ENCODE measurements around the gene AXDND1. TPM values are rescaled to one million over a fixed set of nuclear protein-coding genes. Genes with fewer than 3 reads are reported as not detected.

Gene AXDND1
- total RNA-seq, 1 experiment from 2014 or later = 0.53 TPM

DNA sequence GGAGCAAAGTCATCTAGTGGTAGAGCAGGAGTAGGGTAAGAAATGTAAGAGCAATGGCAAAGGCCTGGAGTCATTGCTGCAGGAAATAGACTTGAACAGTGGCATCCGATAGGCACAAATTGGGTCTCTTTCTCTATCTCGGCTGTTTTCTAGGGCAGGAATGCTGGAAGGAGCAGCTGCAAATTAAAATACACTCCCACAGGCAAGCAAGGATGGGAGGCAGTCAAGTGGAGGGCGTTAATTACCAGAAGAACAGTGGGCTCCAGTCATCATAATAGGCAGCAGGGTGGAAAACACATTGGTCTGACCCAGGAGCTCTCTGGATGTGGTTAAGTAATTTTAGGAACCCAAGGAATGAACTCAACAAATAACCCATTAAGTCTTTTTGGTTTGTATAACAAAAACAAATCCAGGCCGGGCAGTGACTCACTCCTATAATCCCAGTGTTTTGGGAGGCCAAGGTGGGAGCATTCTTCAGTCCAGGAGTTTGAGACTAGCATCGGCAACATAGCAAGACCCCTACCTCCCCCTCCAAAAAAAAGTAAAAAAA is 218.1 kb downstream of the AXDND1 start:
- H3K4me3 ChIP-seq = no peak overlapping the region
- H3K36me3 ChIP-seq = no peaks in the 10 kb centered on the region
- DNase-seq (ENCODE audit: low read depth in 1 of 2, low spot score in 2 of 2) = no peak
- H3K27me3 ChIP-seq (replicated peaks) = peaks cover 38% of the 10 kb centered on the region
- no peak overlapping the region for H3K27ac ChIP-seq
- H3K9me3 ChIP-seq (replicated peaks) = no peaks in the 10 kb centered on the region
- H3K4me1 ChIP-seq (replicated peaks) = no peaks in the 10 kb centered on the region

DNA sequence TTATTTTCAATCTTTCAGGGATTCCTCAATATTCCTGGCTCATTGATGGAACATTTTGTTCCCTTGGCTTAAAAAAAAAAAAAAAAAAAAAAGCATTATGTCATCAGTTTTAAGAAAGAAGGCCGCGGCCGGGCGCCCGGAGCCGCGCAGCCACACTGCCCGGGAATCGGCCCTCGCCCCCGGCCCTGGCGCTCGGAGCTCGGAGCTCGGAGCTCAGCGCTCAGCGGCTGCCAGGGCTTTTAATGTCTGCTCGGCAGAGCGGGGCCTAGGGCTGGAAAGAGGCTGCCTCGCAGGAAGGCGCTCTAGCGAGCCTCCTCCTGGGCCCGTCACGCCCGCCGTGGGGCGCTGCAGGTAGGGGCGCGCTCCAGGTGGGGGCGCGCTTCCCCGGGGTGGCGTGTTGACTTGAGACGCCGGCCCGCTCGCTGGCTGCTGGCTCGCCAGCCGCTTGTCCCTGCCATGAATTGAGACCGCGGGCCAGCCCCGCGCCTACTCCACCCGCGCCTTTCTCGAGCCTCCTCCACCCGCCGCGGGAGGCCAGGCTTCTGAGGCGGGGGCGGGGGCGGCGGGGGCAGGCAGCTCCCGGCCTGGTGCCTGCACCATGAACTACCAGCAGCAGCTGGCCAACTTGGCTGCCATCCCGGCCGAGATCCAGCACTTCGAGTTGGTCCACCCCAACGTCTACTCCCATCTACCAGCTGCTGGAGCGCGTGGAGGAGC is 220.5 kb downstream of the AXDND1 start:
- no peaks in the 10 kb centered on the region for H3K9me3 ChIP-seq (replicated peaks)
- no peak for DNase-seq (ENCODE audit: low read depth in 1 of 2, low spot score in 2 of 2)
- H3K27ac ChIP-seq = no peak overlapping the region
- no peak overlapping the region for H3K4me3 ChIP-seq
- H3K4me1 ChIP-seq (replicated peaks) = no peaks in the 10 kb centered on the region
- no peaks in the 10 kb centered on the region for H3K36me3 ChIP-seq
- peaks cover 35% of the 10 kb centered on the region for H3K27me3 ChIP-seq (replicated peaks)

DNA sequence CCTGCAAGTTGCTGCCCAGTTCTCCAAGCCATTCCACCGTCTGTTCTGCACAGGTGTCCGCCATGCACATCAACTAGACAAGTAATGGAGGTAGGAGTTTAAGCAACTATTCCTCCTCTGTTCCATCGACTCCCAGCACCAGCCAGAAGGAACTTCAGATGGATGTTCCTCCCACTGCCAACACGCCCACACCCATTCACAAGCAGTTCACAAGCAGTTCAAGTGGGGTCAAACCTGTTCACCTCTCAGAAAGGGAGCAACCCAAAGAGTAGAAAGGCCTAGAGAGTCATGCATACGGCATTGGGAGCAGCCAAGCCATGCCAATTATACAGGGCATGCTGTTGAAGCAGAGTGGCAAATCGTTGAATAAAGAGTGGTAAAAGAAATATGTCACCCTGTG is 221.6 kb downstream of the AXDND1 start:
- H3K4me3 ChIP-seq = no peak overlapping the region
- H3K4me1 ChIP-seq (replicated peaks) = no peaks in the 10 kb centered on the region
- peaks cover 44% of the 10 kb centered on the region for H3K27me3 ChIP-seq (replicated peaks)
- no peak overlapping the region for H3K27ac ChIP-seq
- no peak for DNase-seq (ENCODE audit: low read depth in 1 of 2, low spot score in 2 of 2)
- H3K36me3 ChIP-seq = no peaks in the 10 kb centered on the region
- no peaks in the 10 kb centered on the region for H3K9me3 ChIP-seq (replicated peaks)

DNA sequence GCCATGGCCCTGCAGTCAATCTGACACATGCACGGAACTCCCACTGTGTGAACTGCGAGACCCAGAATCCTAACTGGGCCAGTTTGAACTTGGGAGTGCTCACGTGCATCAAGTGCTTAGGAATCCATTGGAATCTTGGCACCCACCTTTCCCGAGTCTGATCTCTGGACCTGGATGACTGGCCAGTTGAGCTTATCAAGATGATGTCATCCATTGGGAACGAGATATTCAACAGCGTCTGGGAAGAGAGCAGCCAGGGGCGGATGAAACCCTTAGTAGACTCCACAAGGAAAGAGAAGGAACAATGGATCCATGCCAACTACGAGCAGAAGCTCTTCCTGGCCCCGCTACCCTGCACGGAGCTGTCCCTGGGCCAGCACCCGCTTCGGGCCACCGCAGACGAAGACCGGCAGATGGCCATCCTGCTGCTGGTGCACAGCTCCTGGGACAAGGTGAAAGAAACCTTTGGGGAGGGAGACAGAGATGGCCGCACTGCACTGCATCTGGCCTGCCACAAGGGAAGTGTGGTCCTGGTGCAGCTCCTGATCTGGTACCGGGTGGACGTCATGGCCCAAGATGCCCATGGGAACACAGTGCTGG is 222.8 kb downstream of the AXDND1 start:
- Histone ChIP-seq H3K36me3 (no peaks in the 10 kb centered on the region), H3K4me1 (replicated peaks) (no peaks in the 10 kb centered on the region), H3K9me3 (replicated peaks) (no peaks in the 10 kb centered on the region), H3K27ac (no peak overlapping the region), H3K27me3 (replicated peaks) (peaks cover 50% of the 10 kb centered on the region), H3K4me3 (no peak overlapping the region)
- no peak for DNase-seq (ENCODE audit: low read depth in 1 of 2, low spot score in 2 of 2)

DNA sequence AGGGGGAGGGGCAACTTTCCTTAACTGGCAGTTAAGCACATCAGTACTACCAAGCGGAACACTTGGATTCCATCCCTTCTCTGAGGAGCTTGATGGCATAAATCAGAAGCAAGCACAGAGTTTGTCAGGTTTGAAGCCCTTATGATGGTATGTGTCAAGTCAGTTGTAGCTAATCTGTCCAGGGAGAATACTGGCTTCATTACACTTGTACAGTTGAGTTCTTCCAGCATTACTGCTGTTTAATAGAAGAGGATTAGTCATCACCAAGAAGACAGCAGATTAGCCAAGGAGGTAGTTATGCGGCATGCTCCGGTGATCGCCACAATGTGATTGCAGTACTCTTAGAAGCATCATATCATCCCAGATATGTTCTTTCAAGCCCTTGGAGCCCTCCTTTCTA is 223.7 kb downstream of the AXDND1 start:
- DNase-seq (ENCODE audit: low read depth in 1 of 2, low spot score in 2 of 2) = no peak
- no peak overlapping the region for H3K4me3 ChIP-seq

DNA sequence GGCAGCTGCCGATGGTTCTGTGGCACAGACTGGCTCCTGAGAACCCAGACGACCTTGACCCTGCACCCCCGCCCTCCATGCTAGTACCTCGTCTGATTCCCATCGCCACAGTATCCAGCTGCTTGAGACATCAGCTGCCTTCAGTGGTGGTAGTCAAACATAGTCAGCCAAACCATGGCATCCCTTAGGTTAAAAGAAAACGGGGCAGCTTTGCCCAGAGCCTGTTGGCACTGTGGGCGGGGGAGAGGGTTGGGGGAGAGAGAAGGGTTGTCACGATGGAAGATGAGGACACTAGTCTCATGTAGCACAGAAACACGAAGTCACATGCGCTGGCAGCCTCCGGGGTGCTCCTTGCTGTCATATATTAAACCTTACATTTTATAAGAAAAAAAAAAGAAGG is 224.9 kb downstream of the AXDND1 start:
- no peak overlapping the region for H3K27ac ChIP-seq
- no peaks in the 10 kb centered on the region for H3K4me1 ChIP-seq (replicated peaks)
- H3K36me3 ChIP-seq = no peaks in the 10 kb centered on the region
- no peak overlapping the region for H3K4me3 ChIP-seq
- no peaks in the 10 kb centered on the region for H3K9me3 ChIP-seq (replicated peaks)
- no peak for DNase-seq (ENCODE audit: low read depth in 1 of 2, low spot score in 2 of 2)
- peaks cover 44% of the 10 kb centered on the region for H3K27me3 ChIP-seq (replicated peaks)

More for the DNA sequence above, 223.7 kb downstream of the AXDND1 start:
- Histone ChIP-seq H3K27me3 (replicated peaks) (peaks cover 51% of the 10 kb centered on the region), H3K4me1 (replicated peaks) (no peaks in the 10 kb centered on the region), H3K27ac (no peak overlapping the region), H3K36me3 (no peaks in the 10 kb centered on the region), H3K9me3 (replicated peaks) (no peaks in the 10 kb centered on the region)

DNA sequence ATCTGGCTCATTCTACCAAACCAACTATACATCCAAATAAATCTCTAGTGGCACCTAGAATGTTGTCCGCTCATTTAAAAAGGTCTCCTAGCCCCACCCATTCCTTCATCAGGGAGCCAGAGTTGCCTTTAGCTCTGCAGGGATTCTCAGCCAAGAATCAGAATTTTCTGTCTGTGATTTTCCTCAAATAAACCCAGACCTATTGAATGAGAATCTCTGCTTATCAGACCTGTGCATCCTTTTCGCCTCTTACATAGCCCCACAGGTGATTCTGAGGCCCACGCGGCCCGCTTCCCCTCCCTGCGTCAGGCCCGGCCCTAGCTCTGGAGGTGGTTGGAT is 225.5 kb downstream of the AXDND1 start:
- Histone ChIP-seq H3K27ac (no peak overlapping the region), H3K4me3 (no peak overlapping the region), H3K4me1 (replicated peaks) (no peaks in the 10 kb centered on the region), H3K27me3 (replicated peaks) (peaks cover 39% of the 10 kb centered on the region), H3K36me3 (no peaks in the 10 kb centered on the region), H3K9me3 (replicated peaks) (no peaks in the 10 kb centered on the region)
- DNase-seq (ENCODE audit: low read depth in 1 of 2, low spot score in 2 of 2) = no peak

DNA sequence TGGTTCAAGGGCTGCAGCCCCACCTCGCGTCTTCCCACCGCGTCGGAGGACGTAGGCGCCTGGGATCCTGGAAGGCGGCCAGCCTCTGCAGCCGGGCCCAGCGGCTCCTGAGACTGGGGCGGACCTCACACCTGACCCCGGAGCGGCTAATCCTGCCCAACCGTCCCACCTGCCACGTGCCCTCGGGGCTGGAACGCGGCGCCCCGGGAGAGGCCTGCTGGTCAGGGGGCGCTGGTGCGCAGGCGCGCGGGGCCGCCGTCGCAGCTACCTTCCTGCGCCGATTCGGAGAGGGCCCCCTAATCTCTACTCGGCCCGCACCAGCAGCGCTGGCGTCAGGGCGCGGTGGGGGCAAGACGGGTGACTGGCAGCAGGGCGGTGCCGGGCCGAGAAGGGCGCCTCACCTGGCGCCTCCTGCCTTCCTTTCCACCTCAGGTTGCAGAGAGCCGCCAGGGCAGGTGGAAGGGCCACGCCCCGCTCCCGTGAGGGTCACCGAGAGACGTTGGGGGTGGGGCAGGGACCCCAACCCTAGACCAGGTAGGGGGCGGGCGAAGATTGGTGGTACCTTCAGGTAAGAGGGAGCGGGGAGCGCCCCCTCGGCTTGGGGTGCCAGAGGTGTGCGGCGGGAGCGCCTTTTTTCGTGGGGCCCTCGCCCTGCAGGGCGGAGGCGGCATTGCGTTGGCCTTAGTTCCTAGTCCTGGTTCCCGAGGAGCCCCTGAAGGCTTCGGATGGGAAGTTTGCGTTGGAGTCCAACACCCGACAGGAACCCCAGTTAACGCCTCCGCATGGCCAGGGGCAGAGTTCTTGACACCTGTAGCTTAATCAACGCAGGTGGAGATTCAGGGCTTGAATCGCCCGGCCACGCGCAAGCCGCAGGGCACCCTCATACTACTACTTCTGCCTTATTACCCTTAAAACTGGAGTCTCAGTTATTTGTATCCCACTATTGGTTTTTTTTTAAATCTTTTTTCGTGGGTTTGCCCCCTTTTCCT is 226.1 kb downstream of the AXDND1 start, which contains the start of gene TDRD5:
Gene TDRD5, plus strand, starts transcription at position 241 of the 989 bp plus-strand sequence. CDS start 784 bp downstream, outside the sequence.
- no peak for DNase-seq (ENCODE audit: low read depth in 1 of 2, low spot score in 2 of 2)
- Histone ChIP-seq H3K27me3 (replicated peaks) (peaks cover 32% of the 10 kb centered on the region), H3K4me1 (replicated peaks) (no peaks in the 10 kb centered on the region), H3K36me3 (no peaks in the 10 kb centered on the region), H3K27ac (no peak within 1 kb of the TSS), H3K4me3 (no peak within 1 kb of the TSS), H3K9me3 (replicated peaks) (no peaks in the 10 kb centered on the region)

DNA sequence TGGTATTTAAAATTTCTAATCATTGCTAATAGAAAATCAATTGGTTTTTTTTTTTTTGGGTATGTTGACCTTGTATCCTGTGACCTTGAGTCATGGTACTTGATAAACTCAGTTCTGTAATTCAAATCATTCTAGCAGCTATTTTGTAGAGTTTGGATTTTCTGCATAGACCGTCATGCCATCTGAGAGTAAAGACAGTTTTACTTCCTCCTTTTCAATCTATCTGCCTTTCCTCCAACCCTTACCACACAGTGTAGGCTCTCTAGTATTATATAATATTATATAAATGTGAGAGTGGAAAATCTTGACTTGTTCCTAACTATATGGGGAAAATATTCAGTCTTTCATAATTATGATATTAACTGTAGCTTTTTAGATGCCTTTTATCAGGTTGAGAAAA is 232.9 kb downstream of the AXDND1 start:
- no peaks in the 10 kb centered on the region for H3K9me3 ChIP-seq (replicated peaks)
- H3K4me3 ChIP-seq = no peak overlapping the region
- no peaks in the 10 kb centered on the region for H3K36me3 ChIP-seq
- DNase-seq (ENCODE audit: low read depth in 1 of 2, low spot score in 2 of 2) = no peak
- H3K27me3 ChIP-seq (replicated peaks) = peaks cover 8% of the 10 kb centered on the region; the same call in 1 of the 2 replicates
- no peaks in the 10 kb centered on the region for H3K4me1 ChIP-seq (replicated peaks)
- no peak overlapping the region for H3K27ac ChIP-seq

DNA sequence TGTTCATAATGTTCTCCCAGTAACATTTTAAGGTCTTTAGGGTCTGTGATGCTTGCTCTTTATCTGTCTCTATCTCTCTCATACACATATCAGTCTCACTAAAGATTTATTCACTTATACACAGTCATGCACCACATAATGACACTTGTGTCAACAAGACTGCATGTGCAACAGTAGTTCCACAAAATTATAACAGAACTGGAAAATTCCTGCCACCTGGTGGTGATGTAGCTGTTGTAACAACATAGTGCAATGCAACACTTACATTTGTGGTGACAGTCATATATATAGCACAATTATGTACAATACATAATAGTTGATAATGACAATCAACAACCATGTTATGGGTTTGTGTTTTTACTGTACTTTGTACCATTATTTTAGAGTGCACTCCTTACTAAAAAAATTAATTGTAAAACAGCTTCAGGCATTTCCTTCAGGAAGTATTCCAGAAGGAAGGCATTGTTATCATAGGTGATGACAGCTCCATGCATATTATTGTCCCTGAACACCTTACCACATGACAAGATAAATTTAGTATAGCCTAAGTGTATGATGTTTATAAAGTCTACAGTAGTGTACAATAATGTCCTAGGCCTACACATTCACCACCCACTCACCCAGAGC is 234.0 kb downstream of the AXDND1 start:
- H3K36me3 ChIP-seq = no peaks in the 10 kb centered on the region
- H3K4me1 ChIP-seq (replicated peaks) = no peaks in the 10 kb centered on the region
- no peak overlapping the region for H3K4me3 ChIP-seq
- peak in 1 of 2 experiments; percentile 10 for DNase-seq (ENCODE audit: low read depth in 1 of 2, low spot score in 2 of 2)
- no peak overlapping the region for H3K27ac ChIP-seq
- peaks cover 5% of the 10 kb centered on the region; the same call in 1 of the 2 replicates for H3K27me3 ChIP-seq (replicated peaks)
- H3K9me3 ChIP-seq (replicated peaks) = no peaks in the 10 kb centered on the region

DNA sequence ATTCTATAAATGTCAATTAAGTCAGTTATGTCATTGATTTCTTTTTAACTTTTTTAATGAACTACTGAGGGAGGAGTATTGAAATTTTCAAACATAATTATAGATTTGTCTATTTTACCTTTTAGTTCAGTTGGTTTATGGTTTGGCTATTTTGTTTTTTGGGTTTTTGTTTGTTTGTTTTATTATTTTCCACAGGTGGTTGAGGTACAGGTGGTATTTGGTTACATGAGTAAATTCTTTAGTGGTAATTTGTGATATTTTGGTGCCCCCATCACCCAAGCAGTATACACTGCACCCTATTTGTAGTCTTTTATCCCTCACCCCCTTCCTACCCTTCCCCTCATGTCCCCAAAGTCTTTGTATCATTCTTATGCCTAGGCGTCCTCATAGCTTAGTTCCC is 235.3 kb downstream of the AXDND1 start:
- H3K4me1 ChIP-seq (replicated peaks) = no peaks in the 10 kb centered on the region
- H3K4me3 ChIP-seq = no peak overlapping the region
- H3K27me3 ChIP-seq (replicated peaks) = no peaks in the 10 kb centered on the region; the same call in 1 of the 2 replicates
- DNase-seq (ENCODE audit: low read depth in 1 of 2, low spot score in 2 of 2) = no peak
- H3K9me3 ChIP-seq (replicated peaks) = no peaks in the 10 kb centered on the region
- no peaks in the 10 kb centered on the region for H3K36me3 ChIP-seq
- H3K27ac ChIP-seq = no peak overlapping the region

Data from SJSA1 (cell line).